Measurements from ENCODE around the gene FNDC3A. TPM values are rescaled to one million over a fixed set of nuclear protein-coding genes. Genes with fewer than 3 reads are reported as not detected.

The FNDC3A gene
- polyA plus RNA-seq, 1 experiment: 82.1 TPM

- ChIA-PET CTCF (interaction anchor here (0.6 to 1.3 kb wide), 3 partner anchors 17 to 59 kb away, joined by 3 to 6 read pairs (median 4); no protein-coding TSS in a partner anchor), POLR2A (no interaction called here)
- no peak for DNase-seq (ENCODE audit: low read depth, low spot score)
- Histone ChIP-seq H3K27me3 (ENCODE audit: control insufficient read depth, insufficient read depth, low read length) (peaks cover 73% of the 10 kb centered on the region), H3K27ac (ENCODE audit: low read depth, low read length) (no peak overlapping the region), H3K4me3 (ENCODE audit: low read depth, low read length) (no peak overlapping the region), H3K9me3 (ENCODE audit: control insufficient read depth, insufficient read depth, low read length) (peaks cover 4% of the 10 kb centered on the region; the same call in 1 of the 2 replicates)
- TF ChIP-seq CTCF (IDR thresholded peaks at IDR 0.05; ENCODE audit: low read depth, low read length): no peak
Observed at GRCh38 chr13:49221590-49221965, 245.9 kb downstream of the FNDC3A start.

GRCh38 chr13:49225223-49226042, 249.7 kb downstream of the FNDC3A start:
- peaks cover 42% of the 10 kb centered on the region for H3K27me3 ChIP-seq (ENCODE audit: control insufficient read depth, insufficient read depth, low read length)
- no peak for TF ChIP-seq CTCF (IDR thresholded peaks at IDR 0.05; ENCODE audit: low read depth, low read length)
- CTCF ChIA-PET: no interaction called here
- no peak overlapping the region for H3K27ac ChIP-seq (ENCODE audit: low read depth, low read length)
- no peaks in the 10 kb centered on the region; the same call in 1 of the 2 replicates for H3K9me3 ChIP-seq (ENCODE audit: control insufficient read depth, insufficient read depth, low read length)
- no peak overlapping the region for H3K4me3 ChIP-seq (ENCODE audit: low read depth, low read length)
- DNase-seq (ENCODE audit: low read depth, low spot score): no peak
- POLR2A ChIA-PET: no interaction called here

- no peaks in the 10 kb centered on the region for H3K9me3 ChIP-seq (ENCODE audit: control insufficient read depth, insufficient read depth, low read length)
- POLR2A ChIA-PET: no interaction called here
- no peak for DNase-seq (ENCODE audit: low read depth, low spot score)
- no peak for TF ChIP-seq CTCF (IDR thresholded peaks at IDR 0.05; ENCODE audit: low read depth, low read length)
- H3K27ac ChIP-seq (ENCODE audit: low read depth, low read length): no peak overlapping the region
- H3K4me3 ChIP-seq (ENCODE audit: low read depth, low read length): no peak overlapping the region
- CTCF ChIA-PET: no interaction called here
- H3K27me3 ChIP-seq (ENCODE audit: control insufficient read depth, insufficient read depth, low read length): peaks cover 33% of the 10 kb centered on the region
Observed at GRCh38 chr13:49226613-49227012, 250.9 kb downstream of the FNDC3A start.

GRCh38 chr13:49234741-49235140, 259.0 kb downstream of the FNDC3A start:
- TF ChIP-seq CTCF (IDR thresholded peaks at IDR 0.05; ENCODE audit: low read depth, low read length): no peak
- ChIA-PET CTCF (no interaction called here), POLR2A (no interaction called here)
- Histone ChIP-seq H3K9me3 (ENCODE audit: control insufficient read depth, insufficient read depth, low read length) (no peaks in the 10 kb centered on the region), H3K4me3 (ENCODE audit: low read depth, low read length) (no peak overlapping the region), H3K27ac (ENCODE audit: low read depth, low read length) (no peak overlapping the region), H3K27me3 (ENCODE audit: control insufficient read depth, insufficient read depth, low read length) (no peaks in the 10 kb centered on the region)
- DNase-seq (ENCODE audit: low read depth, low spot score): no peak

GRCh38 chr13:49235856-49236431, 260.2 kb downstream of the FNDC3A start:
- no peak overlapping the region for H3K27ac ChIP-seq (ENCODE audit: low read depth, low read length)
- H3K4me3 ChIP-seq (ENCODE audit: low read depth, low read length): no peak overlapping the region
- no peaks in the 10 kb centered on the region for H3K27me3 ChIP-seq (ENCODE audit: control insufficient read depth, insufficient read depth, low read length)
- no peak for DNase-seq (ENCODE audit: low read depth, low spot score)
- no peak for TF ChIP-seq CTCF (IDR thresholded peaks at IDR 0.05; ENCODE audit: low read depth, low read length)
- ChIA-PET POLR2A (no interaction called here), CTCF (interaction anchor here (1.6 kb wide), 1 partner anchor 45 kb away, joined by 5 read pairs; no protein-coding TSS in a partner anchor)
- no peaks in the 10 kb centered on the region for H3K9me3 ChIP-seq (ENCODE audit: control insufficient read depth, insufficient read depth, low read length)

Data from AG04450 (cell line).